HG03025 (cell line): ENCODE measurements around the gene BLNK.
A peak's percentile ranks its signal among the peaks of the same experiment; 100 is the strongest.
"Not testable (repeated sequence)": the region's sequence is repeated elsewhere in the genome, so short reads cannot be mapped to it uniquely, and the experiment has no call there.

Experiments used
- ATAC-seq: cut with Tn5 transposase; IDR thresholded peaks from one replicate; pipeline ENCODE4 v1.9.1; 2021; ENCODE audit warnings: mild to moderate bottlenecking, moderate library complexity; ENCODE audit not compliant: unreplicated experiment, low FRiP score

Gene BLNK

GRCh38 chr10:96271016-96271815 is at the start of gene BLNK:
Gene BLNK (minus strand): TSS chr10:96271569. CDS start chr10:96271398, 171 bp downstream.
- ATAC-seq = peak; percentile 66

- ATAC-seq = no peak
Observed at GRCh38 chr10:96319754-96320474, 48.5 kb upstream of the BLNK start.

DNA sequence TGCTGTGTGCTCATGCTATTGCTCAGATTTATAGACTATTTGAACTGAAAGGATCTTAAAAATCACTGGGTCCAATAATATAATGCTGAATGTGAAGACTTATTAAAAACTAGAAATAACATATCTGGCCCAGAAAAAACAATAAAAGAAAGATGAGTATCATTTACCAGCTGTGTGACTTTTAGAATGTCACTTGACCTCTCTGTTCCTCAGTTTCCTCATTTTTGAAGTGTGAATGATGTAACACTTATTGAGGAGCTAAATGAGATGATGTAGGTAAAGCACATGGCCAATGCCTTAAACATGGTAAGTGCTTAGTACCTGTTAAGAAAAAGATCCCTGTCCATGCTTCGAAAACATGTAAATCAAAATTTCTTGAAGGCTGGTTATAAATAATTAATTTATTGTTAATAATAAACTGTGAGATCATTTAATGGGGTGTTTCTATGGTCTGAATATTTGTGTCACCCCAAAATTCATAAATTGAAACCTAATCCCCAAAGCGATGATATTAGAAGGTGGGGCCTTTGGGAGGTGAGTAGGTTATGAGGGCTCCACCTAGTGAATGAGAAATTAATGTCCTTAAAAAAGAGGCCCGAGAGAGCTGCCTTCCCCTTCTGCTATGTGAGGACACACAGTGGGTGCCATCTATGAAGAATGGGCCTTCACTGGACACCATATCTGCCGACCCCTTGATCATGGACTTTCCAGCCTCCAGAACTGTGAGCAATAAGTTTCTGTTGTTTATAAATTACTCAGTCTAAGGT is 45.9 kb upstream of the BLNK start:
- ATAC-seq = no peak

DNA sequence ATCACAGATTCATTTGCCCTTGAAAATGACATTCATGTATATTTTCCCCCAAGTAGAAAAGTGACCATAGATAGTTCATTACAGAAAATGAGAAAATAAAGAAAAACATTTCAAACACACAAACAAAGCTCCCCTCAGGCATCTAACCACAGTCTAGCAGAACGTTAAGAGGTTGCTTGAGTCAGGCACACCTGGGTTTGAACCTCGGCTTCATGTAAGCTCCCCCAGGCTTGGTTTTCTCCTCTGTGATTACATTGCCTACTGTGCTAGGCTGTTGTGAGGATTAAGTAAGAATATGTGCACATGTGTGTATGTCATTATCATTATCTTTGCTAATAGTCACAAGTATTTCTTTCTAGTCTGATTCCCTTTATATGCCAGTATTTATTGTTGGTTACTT is 42.0 kb upstream of the BLNK start:
- no peak for ATAC-seq

DNA sequence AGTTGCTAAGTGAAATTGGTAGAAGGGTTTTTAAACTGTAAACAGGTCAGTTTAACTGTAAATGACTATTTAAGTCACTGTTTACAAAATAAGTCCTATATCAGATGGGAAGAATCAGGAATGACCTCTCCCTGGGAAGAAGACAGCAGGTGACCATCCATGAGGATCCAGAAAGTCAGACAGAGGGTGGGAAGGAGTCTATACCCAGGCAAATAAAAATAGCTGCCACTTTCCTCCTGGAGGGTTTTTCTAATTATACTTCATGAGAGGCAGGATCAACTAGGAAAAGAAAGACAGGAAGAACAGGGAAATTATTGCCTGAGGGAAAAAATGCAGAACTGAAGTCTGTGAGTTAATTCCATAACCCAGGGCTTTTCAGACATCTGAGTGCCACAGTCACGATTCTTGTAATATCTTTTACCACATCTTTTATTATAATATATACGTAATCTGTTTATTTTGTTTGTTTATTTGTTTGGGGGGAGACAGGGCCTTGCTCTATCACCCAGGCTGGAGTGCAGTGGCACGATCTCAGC is 39.9 kb upstream of the BLNK start:
- no peak for ATAC-seq

GRCh38 chr10:96310321-96310669 is 38.9 kb upstream of the BLNK start:
- no peak for ATAC-seq

GRCh38 chr10:96309628-96310320 is 38.4 kb upstream of the BLNK start:
- ATAC-seq = no peak

- ATAC-seq = not testable (repeated sequence)
Observed at GRCh38 chr10:96308854-96309253, 37.5 kb upstream of the BLNK start.

DNA sequence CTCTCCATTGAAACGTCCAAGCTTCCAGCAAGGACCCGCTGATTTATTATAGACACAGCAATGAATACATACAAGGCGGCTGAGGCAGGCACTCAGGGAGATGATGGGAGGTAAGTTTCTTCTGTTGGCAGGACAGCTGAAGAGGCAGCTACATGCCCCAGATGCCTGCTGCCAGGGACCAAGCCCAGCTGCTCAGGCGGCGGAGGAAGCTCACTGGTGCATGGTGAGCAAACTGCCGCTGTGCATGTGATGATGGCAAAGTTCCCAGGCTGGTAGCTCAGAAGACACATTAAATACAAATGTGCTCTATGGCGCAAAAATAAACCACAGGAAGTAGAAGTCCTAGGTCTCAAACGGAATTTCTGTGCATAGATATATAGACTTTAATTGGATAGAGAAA is 35.1 kb upstream of the BLNK start:
- ATAC-seq = no peak

DNA sequence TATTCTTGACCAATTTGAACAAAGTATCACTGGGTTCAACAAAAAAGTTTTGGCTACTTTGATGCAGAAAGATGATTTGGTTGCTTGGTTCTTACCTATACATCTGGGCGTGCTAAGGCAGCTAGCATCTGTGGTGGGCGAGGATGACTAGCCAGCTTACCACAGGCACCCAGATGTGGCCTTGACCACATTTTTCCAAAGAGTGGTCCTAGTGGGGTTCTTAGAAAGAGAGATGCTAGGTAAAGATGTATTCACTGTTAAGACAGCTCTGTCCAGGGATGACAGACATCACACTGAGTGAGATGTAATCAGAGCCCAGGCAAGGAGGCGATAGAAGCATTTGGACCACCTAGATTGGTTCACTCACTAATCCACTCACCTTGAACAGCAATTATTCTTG is 33.6 kb upstream of the BLNK start:
- no peak for ATAC-seq

DNA sequence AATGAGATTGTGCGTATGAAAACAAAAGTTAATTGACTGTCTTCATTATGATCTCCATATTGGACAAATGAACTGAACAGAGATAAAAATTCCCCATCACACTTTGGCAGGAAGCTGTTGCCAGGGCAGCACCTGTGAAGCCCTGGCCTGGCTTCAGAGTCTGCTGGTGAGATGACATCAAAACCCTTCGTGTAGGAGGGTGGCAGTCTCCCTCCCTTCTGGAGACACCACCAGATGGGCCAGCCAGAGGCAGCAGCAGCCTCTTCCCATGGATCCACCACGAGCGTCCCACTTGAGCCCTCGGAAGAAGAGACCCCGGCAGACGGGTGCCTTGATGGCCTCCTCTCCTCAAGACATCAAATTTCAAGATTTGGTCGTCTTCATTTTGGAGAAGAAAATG is 32.9 kb upstream of the BLNK start, which contains the start of gene DNTT:
TSS of gene DNTT (plus strand) at position 205 of the 400 bp plus-strand sequence. CDS start at position 269, 64 bp downstream.
- no peak for ATAC-seq

GRCh38 chr10:96301616-96302015 is 30.2 kb upstream of the BLNK start:
- ATAC-seq = no peak

DNA sequence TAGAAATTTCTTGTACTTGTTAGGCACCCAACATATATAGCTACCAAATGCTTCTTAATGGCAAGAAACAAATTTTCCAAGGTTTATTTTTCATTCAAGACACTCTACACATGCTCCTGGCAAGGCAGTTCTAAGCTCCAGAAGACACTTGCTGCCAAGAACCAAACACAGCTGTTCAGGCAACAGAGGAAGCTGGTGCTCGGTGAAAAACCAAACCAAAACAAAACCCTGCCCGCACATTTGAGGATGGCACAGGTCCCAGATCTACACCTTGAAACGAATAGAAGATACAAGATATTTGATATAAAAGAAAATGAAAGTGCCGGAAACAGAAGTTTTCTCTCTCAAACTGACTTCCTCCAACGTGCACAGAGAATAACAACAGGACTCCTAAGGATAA is 28.0 kb upstream of the BLNK start:
- ATAC-seq = no peak

DNA sequence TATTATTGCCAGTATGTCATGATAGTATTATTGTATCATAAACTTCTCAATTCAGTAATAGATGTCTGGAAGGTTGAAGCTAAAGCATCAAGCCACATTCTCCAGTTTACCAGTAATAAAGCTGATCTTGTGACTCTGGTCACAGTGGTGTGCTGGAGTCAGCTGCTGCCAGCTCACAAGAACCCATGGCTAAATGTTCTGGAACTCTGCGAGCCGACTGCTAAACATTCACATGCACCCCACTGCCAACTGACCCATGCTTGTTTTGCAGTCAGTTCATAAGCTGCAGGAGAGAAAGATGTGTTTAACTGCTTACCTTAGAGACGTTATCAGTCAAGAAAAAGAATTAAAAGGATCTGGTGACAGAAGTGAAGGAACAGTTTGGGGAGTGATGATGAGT is 27.0 kb upstream of the BLNK start:
- no peak for ATAC-seq

DNA sequence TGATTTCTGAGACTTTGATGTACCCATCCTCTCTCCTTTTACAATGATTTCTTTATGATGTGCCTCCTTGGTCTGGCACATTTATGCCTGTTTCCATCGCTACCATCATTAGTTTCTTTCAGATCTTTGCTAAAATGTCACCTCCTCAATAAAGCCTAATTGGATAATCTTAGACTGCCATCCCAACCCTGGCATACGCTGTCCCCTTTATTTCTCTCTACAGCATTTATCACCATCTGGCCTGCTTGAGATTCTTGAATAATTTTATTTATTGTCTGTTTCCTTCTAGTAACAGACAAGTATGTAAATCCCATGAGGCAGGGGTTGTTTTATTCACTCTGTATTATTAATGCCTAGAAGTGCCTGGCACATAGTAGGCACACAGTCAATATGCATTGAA is 26.1 kb upstream of the BLNK start:
- ATAC-seq = no peak

DNA sequence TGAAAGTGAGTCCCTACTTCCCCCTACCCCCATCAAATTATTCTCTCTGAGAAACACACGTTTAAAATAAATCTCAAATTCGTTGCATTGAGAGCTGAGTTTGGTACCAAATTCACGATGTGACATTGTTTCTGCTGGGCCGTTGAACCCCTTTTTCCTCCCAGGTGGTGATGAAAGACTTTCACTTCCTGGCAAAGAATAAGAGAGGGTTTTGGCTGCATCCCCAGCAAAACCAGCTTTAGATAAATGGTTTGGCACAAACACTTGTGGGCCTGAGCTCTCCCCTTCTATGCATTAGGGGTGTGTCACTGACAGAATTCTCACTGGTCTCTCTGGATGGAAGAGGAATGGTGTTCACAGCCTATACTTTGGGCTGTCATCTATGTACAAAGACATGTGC is 24.1 kb upstream of the BLNK start:
- no peak for ATAC-seq

- no peak for ATAC-seq
Observed at GRCh38 chr10:96292971-96293920, 21.9 kb upstream of the BLNK start.

DNA sequence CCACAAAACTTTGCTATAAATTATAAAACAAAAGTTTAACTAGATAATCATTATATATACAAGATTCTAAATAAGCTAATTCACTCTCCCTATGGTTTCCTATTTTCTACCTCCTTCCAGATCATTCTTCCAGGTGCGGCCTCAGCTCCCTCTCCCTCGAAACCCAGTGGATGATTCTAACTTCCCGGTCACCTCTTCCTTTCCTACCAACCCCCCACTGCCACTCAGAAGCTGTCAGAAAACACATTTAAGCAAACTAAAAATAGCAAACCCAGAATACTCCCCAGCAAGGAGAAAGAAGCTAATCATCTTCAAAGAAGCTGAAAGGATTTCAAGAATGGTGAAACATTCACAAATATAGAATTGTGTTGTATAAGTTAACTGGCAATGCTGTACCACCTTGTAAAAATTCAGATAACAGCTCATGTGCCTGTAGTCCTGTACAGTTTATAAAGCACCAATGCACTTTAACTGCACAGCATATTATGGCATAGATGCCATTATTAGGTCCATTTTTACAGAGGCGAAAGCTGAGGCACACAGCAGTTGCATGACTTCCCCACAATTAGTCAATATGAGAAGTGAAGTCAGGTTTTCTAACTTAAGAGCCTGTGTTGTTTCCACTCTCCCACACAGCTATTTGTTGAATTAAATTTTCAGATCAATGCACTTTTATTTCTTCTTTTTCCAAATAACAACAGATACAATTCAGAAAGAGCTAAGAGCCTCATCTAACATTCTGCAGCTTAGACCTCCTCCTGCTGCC is 19.2 kb upstream of the BLNK start:
- ATAC-seq = no peak
